ENCODE data around the gene DSC3. TPM values are rescaled to one million over a fixed set of nuclear protein-coding genes. Genes with fewer than 3 reads are reported as not detected.

Gene DSC3
- total RNA-seq, 1 experiment from 2014 or later: 7.6 TPM

- H3K4me3 ChIP-seq (replicated peaks in 1 of 2; ENCODE audit: low read depth in 1 of 2, low read length in 2 of 2): no peak overlapping the region
- no TSS peak for BruUV-seq (replicated peaks)
- intact Hi-C loops (cut with micrococcal nuclease): no loop called here
- no peak overlapping the region for H3K27ac ChIP-seq (ENCODE audit: low read depth, low read length)
- H3K9me2 ChIP-seq (ENCODE audit: insufficient read depth): no peaks in the 10 kb centered on the region
- RAD21 ChIA-PET (ENCODE audit: low non-redundant PET in 1 of 2, low total read pairs in 2 of 2, uncharacterized antibody in 2 of 2, unreplicated experiment in 2 of 2): no interaction called here
- no peak for DNase-seq (ENCODE audit: low read depth, low spot score)
- no peak overlapping the region for H3K4me2 ChIP-seq (ENCODE audit: low read length)
- no peak for ATAC-seq
- no peaks in the 10 kb centered on the region for H3K9me3 ChIP-seq (ENCODE audit: control insufficient read depth in 1 of 2, insufficient read depth in 1 of 2, low read depth in 1 of 2, low read length in 2 of 2)
- H3K4me1 ChIP-seq (ENCODE audit: control insufficient read depth in 1 of 2, insufficient read depth in 2 of 2, low read length in 2 of 2): peaks cover 0 to 26% of the 10 kb centered on the region in 2 experiments; a peak in 2 of 4 replicates
- no peaks in the 10 kb centered on the region for H4K20me1 ChIP-seq (ENCODE audit: insufficient read depth)
- no peaks in the 10 kb centered on the region for H3K79me2 ChIP-seq (ENCODE audit: insufficient read depth, low read length)
- POLR2A ChIA-PET: no interaction called here
- CTCF ChIA-PET: no interaction called here
- H3K36me3 ChIP-seq (ENCODE audit: control insufficient read depth in 1 of 2, insufficient read depth in 2 of 2, low read length in 2 of 2): no peaks in the 10 kb centered on the region
- no peak overlapping the region for H3K9ac ChIP-seq (ENCODE audit: low read length)
- no peaks in the 10 kb centered on the region for H3K27me3 ChIP-seq (ENCODE audit: insufficient read depth, low read length)
- TF ChIP-seq EGR1 (IDR thresholded peaks at IDR 0.05; ENCODE audit: low read depth) (no peak), POLR2A (IDR thresholded peaks at IDR 0.05; ENCODE audit: borderline replicate concordance, extremely low read depth, insufficient read depth, insufficient read length) (no peak), ELF1 (IDR thresholded peaks at IDR 0.05; ENCODE audit: borderline replicate concordance, low read depth) (no peak), POLR2AphosphoS5 (IDR thresholded peaks at IDR 0.05; ENCODE audit: low read depth, low read length) (no peak), CEBPB (IDR thresholded peaks at IDR 0.05; ENCODE audit: low read depth) (no peak), FOSL1 (IDR thresholded peaks at IDR 0.05; ENCODE audit: low read depth) (no peak), YY1 (IDR thresholded peaks at IDR 0.05; ENCODE audit: extremely low read depth, insufficient replicate concordance, low read depth, low read length) (no peak), ZFX (IDR thresholded peaks at IDR 0.05) (no peak), SIN3A (IDR thresholded peaks at IDR 0.05; ENCODE audit: low read depth) (no peak), SRF (IDR thresholded peaks at IDR 0.05; ENCODE audit: low read depth) (no peak), ZNF274 (IDR thresholded peaks at IDR 0.05; ENCODE audit: low read depth, low read length) (no peak), RAD21 (IDR thresholded peaks at IDR 0.05; ENCODE audit: low read depth) (no peak)
- TF ChIP-seq, protein P1, sequence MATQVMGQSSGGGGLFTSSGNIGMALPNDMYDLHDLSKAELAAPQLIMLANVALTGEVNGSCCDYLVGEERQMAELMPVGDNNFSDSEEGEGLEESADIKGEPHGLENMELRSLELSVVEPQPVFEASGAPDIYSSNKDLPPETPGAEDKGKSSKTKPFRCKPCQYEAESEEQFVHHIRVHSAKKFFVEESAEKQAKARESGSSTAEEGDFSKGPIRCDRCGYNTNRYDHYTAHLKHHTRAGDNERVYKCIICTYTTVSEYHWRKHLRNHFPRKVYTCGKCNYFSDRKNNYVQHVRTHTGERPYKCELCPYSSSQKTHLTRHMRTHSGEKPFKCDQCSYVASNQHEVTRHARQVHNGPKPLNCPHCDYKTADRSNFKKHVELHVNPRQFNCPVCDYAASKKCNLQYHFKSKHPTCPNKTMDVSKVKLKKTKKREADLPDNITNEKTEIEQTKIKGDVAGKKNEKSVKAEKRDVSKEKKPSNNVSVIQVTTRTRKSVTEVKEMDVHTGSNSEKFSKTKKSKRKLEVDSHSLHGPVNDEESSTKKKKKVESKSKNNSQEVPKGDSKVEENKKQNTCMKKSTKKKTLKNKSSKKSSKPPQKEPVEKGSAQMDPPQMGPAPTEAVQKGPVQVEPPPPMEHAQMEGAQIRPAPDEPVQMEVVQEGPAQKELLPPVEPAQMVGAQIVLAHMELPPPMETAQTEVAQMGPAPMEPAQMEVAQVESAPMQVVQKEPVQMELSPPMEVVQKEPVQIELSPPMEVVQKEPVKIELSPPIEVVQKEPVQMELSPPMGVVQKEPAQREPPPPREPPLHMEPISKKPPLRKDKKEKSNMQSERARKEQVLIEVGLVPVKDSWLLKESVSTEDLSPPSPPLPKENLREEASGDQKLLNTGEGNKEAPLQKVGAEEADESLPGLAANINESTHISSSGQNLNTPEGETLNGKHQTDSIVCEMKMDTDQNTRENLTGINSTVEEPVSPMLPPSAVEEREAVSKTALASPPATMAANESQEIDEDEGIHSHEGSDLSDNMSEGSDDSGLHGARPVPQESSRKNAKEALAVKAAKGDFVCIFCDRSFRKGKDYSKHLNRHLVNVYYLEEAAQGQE (IDR thresholded peaks at IDR 0.05; ENCODE audit: low read depth): no peak
- TF ChIP-seq, protein P2, sequence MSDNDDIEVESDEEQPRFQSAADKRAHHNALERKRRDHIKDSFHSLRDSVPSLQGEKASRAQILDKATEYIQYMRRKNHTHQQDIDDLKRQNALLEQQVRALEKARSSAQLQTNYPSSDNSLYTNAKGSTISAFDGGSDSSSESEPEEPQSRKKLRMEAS (IDR thresholded peaks at IDR 0.05): no peak
- H2AFZ ChIP-seq (ENCODE audit: low read depth, low read length, poor library complexity, severe bottlenecking): no peak overlapping the region
These were observed 6.6 kb upstream of the DSC3 start for GRCh38 chr18:31049189-31049588.
